K562 (cell line): Measurements from ENCODE around the gene ZNF672. TPM values are rescaled to one million over a fixed set of nuclear protein-coding genes. Genes with fewer than 3 reads are reported as not detected.
A peak's percentile ranks its signal among the peaks of the same experiment; 100 is the strongest.

ENCODE experiments used
- C11orf30 ChIP-seq: fragments of 450-650 bp; IDR thresholded peaks from 2 replicates; pipeline ENCODE4 v1.6.1; 2016; ENCODE audit warnings: low read depth, mild to moderate bottlenecking
- ZNF316 ChIP-seq: fragments of 450-650 bp; IDR thresholded peaks from 2 replicates; pipeline ENCODE4 v1.6.1; 2016
- polyA plus RNA-seq, 8 experiments: library from polyadenylated mRNA; depleted of rRNA in 4 of 8; stranded (reverse) in 5 of 8; unstranded in 3 of 8; fragments of >200 nt; fragmentation: Nextera tagmentation in 2 of 8; fragmentation: Illumina TruSeq in 1 of 8; extraction: Ambion mirVana in 2 of 8; extraction: Trizol in 1 of 8; gene quantifications; 2 replicates each; pipeline versions ENCODE4 v1.2.1 to v1.2.3, GENCODE V29; 2011 to 2014; ENCODE audit warnings: inconsistent platforms in 1 of 8, missing spikeins in 1 of 8
- total RNA-seq, 7 experiments: library from RNA; depleted of rRNA in 6 of 7; stranded (reverse); fragments of >200 nt in 6 of 7; fragmentation: Illumina TruSeq in 2 of 7; extraction: Trizol in 2 of 7; gene quantifications; 2 replicates each; pipeline versions ENCODE4 v1.2.1 to v1.2.3, GENCODE V29; 2011 to 2021; ENCODE audit warnings: low replicate concordance in 1 of 7
- TF ChIP-seq, protein P1 (sequence below): fragments of 450-650 bp; IDR thresholded peaks from 2 replicates; pipeline ENCODE4 v1.6.1; 2016; ENCODE audit warnings: mild to moderate bottlenecking, moderate library complexity
- TF ChIP-seq, protein P2 (sequence below): conservative IDR thresholded peaks from 2 replicates; pipeline ENCODE4 v1.6.1; 2011; ENCODE audit warnings: low read depth, mild to moderate bottlenecking, low read length; ENCODE audit not compliant: control insufficient read depth
- TF ChIP-seq, protein P3 (sequence below): sonication (generic); formaldehyde crosslinking; IDR thresholded peaks from 2 replicates; pipeline ENCODE4 v1.8.0; 2023; ENCODE audit warnings: mild to moderate bottlenecking, missing genetic modification reagents
- TF ChIP-seq, protein P4 (sequence below): fragments of 200-800 bp; sonication (Bioruptor generic); IDR thresholded peaks from 2 replicates; pipeline ENCODE4 v1.6.1; 2016; ENCODE audit warnings: missing genetic modification characterization, missing compliant biosample characterization

The ZNF672 gene
- total and polyA plus RNA-seq, 9 of the 15 experiments (the other 6 are each of a cell fraction or from before 2014, with no cell fraction given), result 1.9 to 57.9 (median 24.1) TPM

DNA sequence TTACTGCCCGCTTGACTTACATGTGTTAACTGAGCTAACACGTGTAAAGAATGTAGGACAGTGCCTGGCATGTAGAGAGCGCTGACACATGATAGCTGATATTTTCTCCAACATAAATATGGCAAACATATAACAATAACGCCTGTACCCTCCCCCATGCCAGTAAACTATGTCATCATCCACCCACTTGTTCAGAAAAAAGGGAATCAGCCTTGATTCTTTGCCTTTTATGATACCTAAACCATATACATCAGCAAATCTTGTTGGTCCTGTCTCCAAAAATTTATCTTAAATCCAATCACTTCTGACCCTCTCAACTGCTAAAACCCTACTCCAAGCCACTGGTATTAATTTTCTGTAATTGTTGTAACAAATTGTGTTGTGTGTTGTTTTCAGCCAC, 22.0 kb downstream of the ZNF672 start (continued):
- TF ChIP-seq, protein P1, sequence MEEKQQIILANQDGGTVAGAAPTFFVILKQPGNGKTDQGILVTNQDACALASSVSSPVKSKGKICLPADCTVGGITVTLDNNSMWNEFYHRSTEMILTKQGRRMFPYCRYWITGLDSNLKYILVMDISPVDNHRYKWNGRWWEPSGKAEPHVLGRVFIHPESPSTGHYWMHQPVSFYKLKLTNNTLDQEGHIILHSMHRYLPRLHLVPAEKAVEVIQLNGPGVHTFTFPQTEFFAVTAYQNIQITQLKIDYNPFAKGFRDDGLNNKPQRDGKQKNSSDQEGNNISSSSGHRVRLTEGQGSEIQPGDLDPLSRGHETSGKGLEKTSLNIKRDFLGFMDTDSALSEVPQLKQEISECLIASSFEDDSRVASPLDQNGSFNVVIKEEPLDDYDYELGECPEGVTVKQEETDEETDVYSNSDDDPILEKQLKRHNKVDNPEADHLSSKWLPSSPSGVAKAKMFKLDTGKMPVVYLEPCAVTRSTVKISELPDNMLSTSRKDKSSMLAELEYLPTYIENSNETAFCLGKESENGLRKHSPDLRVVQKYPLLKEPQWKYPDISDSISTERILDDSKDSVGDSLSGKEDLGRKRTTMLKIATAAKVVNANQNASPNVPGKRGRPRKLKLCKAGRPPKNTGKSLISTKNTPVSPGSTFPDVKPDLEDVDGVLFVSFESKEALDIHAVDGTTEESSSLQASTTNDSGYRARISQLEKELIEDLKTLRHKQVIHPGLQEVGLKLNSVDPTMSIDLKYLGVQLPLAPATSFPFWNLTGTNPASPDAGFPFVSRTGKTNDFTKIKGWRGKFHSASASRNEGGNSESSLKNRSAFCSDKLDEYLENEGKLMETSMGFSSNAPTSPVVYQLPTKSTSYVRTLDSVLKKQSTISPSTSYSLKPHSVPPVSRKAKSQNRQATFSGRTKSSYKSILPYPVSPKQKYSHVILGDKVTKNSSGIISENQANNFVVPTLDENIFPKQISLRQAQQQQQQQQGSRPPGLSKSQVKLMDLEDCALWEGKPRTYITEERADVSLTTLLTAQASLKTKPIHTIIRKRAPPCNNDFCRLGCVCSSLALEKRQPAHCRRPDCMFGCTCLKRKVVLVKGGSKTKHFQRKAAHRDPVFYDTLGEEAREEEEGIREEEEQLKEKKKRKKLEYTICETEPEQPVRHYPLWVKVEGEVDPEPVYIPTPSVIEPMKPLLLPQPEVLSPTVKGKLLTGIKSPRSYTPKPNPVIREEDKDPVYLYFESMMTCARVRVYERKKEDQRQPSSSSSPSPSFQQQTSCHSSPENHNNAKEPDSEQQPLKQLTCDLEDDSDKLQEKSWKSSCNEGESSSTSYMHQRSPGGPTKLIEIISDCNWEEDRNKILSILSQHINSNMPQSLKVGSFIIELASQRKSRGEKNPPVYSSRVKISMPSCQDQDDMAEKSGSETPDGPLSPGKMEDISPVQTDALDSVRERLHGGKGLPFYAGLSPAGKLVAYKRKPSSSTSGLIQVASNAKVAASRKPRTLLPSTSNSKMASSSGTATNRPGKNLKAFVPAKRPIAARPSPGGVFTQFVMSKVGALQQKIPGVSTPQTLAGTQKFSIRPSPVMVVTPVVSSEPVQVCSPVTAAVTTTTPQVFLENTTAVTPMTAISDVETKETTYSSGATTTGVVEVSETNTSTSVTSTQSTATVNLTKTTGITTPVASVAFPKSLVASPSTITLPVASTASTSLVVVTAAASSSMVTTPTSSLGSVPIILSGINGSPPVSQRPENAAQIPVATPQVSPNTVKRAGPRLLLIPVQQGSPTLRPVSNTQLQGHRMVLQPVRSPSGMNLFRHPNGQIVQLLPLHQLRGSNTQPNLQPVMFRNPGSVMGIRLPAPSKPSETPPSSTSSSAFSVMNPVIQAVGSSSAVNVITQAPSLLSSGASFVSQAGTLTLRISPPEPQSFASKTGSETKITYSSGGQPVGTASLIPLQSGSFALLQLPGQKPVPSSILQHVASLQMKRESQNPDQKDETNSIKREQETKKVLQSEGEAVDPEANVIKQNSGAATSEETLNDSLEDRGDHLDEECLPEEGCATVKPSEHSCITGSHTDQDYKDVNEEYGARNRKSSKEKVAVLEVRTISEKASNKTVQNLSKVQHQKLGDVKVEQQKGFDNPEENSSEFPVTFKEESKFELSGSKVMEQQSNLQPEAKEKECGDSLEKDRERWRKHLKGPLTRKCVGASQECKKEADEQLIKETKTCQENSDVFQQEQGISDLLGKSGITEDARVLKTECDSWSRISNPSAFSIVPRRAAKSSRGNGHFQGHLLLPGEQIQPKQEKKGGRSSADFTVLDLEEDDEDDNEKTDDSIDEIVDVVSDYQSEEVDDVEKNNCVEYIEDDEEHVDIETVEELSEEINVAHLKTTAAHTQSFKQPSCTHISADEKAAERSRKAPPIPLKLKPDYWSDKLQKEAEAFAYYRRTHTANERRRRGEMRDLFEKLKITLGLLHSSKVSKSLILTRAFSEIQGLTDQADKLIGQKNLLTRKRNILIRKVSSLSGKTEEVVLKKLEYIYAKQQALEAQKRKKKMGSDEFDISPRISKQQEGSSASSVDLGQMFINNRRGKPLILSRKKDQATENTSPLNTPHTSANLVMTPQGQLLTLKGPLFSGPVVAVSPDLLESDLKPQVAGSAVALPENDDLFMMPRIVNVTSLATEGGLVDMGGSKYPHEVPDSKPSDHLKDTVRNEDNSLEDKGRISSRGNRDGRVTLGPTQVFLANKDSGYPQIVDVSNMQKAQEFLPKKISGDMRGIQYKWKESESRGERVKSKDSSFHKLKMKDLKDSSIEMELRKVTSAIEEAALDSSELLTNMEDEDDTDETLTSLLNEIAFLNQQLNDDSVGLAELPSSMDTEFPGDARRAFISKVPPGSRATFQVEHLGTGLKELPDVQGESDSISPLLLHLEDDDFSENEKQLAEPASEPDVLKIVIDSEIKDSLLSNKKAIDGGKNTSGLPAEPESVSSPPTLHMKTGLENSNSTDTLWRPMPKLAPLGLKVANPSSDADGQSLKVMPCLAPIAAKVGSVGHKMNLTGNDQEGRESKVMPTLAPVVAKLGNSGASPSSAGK, result peak; percentile 4; the same call in 1 of the 2 replicates
- TF ChIP-seq C11orf30 (peak; percentile 48), ZNF316 (peak; percentile 69)
- TF ChIP-seq, protein P2, sequence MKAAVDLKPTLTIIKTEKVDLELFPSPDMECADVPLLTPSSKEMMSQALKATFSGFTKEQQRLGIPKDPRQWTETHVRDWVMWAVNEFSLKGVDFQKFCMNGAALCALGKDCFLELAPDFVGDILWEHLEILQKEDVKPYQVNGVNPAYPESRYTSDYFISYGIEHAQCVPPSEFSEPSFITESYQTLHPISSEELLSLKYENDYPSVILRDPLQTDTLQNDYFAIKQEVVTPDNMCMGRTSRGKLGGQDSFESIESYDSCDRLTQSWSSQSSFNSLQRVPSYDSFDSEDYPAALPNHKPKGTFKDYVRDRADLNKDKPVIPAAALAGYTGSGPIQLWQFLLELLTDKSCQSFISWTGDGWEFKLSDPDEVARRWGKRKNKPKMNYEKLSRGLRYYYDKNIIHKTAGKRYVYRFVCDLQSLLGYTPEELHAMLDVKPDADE, result no peak
- TF ChIP-seq, protein P3, sequence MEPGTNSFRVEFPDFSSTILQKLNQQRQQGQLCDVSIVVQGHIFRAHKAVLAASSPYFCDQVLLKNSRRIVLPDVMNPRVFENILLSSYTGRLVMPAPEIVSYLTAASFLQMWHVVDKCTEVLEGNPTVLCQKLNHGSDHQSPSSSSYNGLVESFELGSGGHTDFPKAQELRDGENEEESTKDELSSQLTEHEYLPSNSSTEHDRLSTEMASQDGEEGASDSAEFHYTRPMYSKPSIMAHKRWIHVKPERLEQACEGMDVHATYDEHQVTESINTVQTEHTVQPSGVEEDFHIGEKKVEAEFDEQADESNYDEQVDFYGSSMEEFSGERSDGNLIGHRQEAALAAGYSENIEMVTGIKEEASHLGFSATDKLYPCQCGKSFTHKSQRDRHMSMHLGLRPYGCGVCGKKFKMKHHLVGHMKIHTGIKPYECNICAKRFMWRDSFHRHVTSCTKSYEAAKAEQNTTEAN (CRISPR knock-in tag), result no peak
- TF ChIP-seq, protein P4, sequence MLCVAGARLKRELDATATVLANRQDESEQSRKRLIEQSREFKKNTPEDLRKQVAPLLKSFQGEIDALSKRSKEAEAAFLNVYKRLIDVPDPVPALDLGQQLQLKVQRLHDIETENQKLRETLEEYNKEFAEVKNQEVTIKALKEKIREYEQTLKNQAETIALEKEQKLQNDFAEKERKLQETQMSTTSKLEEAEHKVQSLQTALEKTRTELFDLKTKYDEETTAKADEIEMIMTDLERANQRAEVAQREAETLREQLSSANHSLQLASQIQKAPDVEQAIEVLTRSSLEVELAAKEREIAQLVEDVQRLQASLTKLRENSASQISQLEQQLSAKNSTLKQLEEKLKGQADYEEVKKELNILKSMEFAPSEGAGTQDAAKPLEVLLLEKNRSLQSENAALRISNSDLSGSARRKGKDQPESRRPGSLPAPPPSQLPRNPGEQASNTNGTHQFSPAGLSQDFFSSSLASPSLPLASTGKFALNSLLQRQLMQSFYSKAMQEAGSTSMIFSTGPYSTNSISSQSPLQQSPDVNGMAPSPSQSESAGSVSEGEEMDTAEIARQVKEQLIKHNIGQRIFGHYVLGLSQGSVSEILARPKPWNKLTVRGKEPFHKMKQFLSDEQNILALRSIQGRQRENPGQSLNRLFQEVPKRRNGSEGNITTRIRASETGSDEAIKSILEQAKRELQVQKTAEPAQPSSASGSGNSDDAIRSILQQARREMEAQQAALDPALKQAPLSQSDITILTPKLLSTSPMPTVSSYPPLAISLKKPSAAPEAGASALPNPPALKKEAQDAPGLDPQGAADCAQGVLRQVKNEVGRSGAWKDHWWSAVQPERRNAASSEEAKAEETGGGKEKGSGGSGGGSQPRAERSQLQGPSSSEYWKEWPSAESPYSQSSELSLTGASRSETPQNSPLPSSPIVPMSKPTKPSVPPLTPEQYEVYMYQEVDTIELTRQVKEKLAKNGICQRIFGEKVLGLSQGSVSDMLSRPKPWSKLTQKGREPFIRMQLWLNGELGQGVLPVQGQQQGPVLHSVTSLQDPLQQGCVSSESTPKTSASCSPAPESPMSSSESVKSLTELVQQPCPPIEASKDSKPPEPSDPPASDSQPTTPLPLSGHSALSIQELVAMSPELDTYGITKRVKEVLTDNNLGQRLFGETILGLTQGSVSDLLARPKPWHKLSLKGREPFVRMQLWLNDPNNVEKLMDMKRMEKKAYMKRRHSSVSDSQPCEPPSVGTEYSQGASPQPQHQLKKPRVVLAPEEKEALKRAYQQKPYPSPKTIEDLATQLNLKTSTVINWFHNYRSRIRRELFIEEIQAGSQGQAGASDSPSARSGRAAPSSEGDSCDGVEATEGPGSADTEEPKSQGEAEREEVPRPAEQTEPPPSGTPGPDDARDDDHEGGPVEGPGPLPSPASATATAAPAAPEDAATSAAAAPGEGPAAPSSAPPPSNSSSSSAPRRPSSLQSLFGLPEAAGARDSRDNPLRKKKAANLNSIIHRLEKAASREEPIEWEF (CRISPR knock-in tag), result 0 out of 2 replicates have a peak, but pooled peaks have one; percentile 9
